Measurements from ENCODE around the gene GMCL1.
"Not testable (repeated sequence)": the region's sequence is repeated elsewhere in the genome, so short reads cannot be mapped to it uniquely, and the experiment has no call there.

Gene GMCL1

GRCh38 chr2:69837533-69837932 is 8.1 kb downstream of the GMCL1 start:
- in situ Hi-C loops (cut with MboI; ENCODE audit: low pct_unique_long_range_greater_than_20kb, low sequenced_read_pairs), result no loop called here
- no peak for DNase-seq

- in situ Hi-C loops (cut with MboI; ENCODE audit: low pct_unique_long_range_greater_than_20kb, low sequenced_read_pairs), result no loop called here
- DNase-seq, result no peak
These were observed 14.5 kb downstream of the GMCL1 start for GRCh38 chr2:69843993-69844392.

GRCh38 chr2:69844560-69844959 is 15.1 kb downstream of the GMCL1 start:
- in situ Hi-C loops (cut with MboI; ENCODE audit: low pct_unique_long_range_greater_than_20kb, low sequenced_read_pairs), result no loop called here
- DNase-seq, result no peak

- no peak for DNase-seq
- in situ Hi-C loops (cut with MboI; ENCODE audit: low pct_unique_long_range_greater_than_20kb, low sequenced_read_pairs), result no loop called here
These were observed 17.0 kb downstream of the GMCL1 start for GRCh38 chr2:69846182-69847067.

- in situ Hi-C loops (cut with MboI; ENCODE audit: low pct_unique_long_range_greater_than_20kb, low sequenced_read_pairs), result no loop called here
- no peak for DNase-seq
These were observed 17.8 kb downstream of the GMCL1 start for GRCh38 chr2:69847068-69847828.

- in situ Hi-C loops (cut with MboI; ENCODE audit: low pct_unique_long_range_greater_than_20kb, low sequenced_read_pairs), result no loop called here
These were observed 18.8 kb downstream of the GMCL1 start for GRCh38 chr2:69848186-69848790.

GRCh38 chr2:69858261-69858660 is 28.8 kb downstream of the GMCL1 start:
- in situ Hi-C loops (cut with MboI; ENCODE audit: low pct_unique_long_range_greater_than_20kb, low sequenced_read_pairs), result no loop called here
- DNase-seq, result no peak

More at GRCh38 chr2:69848186-69848790, 18.8 kb downstream of the GMCL1 start:
- DNase-seq, result no peak

- no peak for DNase-seq
- in situ Hi-C loops (cut with MboI; ENCODE audit: low pct_unique_long_range_greater_than_20kb, low sequenced_read_pairs), result no loop called here
These were observed 33.8 kb downstream of the GMCL1 start for GRCh38 chr2:69863298-69863697.

GRCh38 chr2:69888451-69888850 is 59.0 kb downstream of the GMCL1 start:
- DNase-seq, result no peak
- in situ Hi-C loops (cut with MboI; ENCODE audit: low pct_unique_long_range_greater_than_20kb, low sequenced_read_pairs), result no loop called here

- in situ Hi-C loops (cut with MboI; ENCODE audit: low pct_unique_long_range_greater_than_20kb, low sequenced_read_pairs), result no loop called here
- no peak for DNase-seq
These were observed 59.8 kb downstream of the GMCL1 start for GRCh38 chr2:69889302-69889701.

- DNase-seq, result no peak
- in situ Hi-C loops (cut with MboI; ENCODE audit: low pct_unique_long_range_greater_than_20kb, low sequenced_read_pairs), result no loop called here
These were observed 61.4 kb downstream of the GMCL1 start for GRCh38 chr2:69890881-69891280.

GRCh38 chr2:69892838-69893424 is 63.5 kb downstream of the GMCL1 start:
- DNase-seq; in situ Hi-C loops (cut with MboI; ENCODE audit: low pct_unique_long_range_greater_than_20kb, low sequenced_read_pairs): not testable (repeated sequence)

GRCh38 chr2:69893684-69894551 is 64.5 kb downstream of the GMCL1 start, which contains the start of gene SNRNP27:
TSS of gene SNRNP27 (plus strand) at chr2:69893956. CDS start at chr2:69893985, 29 bp downstream.
- DNase-seq, result peak; percentile 85
- in situ Hi-C loops (cut with MboI; ENCODE audit: low pct_unique_long_range_greater_than_20kb, low sequenced_read_pairs), result no loop called here

- DNase-seq; in situ Hi-C loops (cut with MboI; ENCODE audit: low pct_unique_long_range_greater_than_20kb, low sequenced_read_pairs): not testable (repeated sequence)
These were observed 65.3 kb downstream of the GMCL1 start for GRCh38 chr2:69894737-69895136.

- DNase-seq, result peak; percentile 89
- in situ Hi-C loops (cut with MboI; ENCODE audit: low pct_unique_long_range_greater_than_20kb, low sequenced_read_pairs), result loop anchor here (25.0 kb wide), 1 partner anchor 260 kb away; no protein-coding TSS in a partner anchor
These were observed 72.9 kb downstream of the GMCL1 start for GRCh38 chr2:69902213-69902922.

- in situ Hi-C loops (cut with MboI; ENCODE audit: low pct_unique_long_range_greater_than_20kb, low sequenced_read_pairs), result loop anchor here (25.0 kb wide), 1 partner anchor 255 kb away; no protein-coding TSS in a partner anchor
- DNase-seq, result no peak
These were observed 77.8 kb downstream of the GMCL1 start for GRCh38 chr2:69907216-69907615.

GRCh38 chr2:69911985-69912563 is 82.6 kb downstream of the GMCL1 start:
- in situ Hi-C loops (cut with MboI; ENCODE audit: low pct_unique_long_range_greater_than_20kb, low sequenced_read_pairs), result loop anchor here (25.0 kb wide), 1 partner anchor 250 kb away; no protein-coding TSS in a partner anchor
- peak; percentile 49 for DNase-seq

Measured in KBM-7 (cell line).